Trophoblast cell (in vitro differentiated cells and primary cell): ENCODE data around the gene CACNG4.

Experiments used
- DNase-seq, 2 donors: peaks; one replicate each; pipeline ENCODE4 v3.0.0-alpha.2; 2016
- H2AFZ ChIP-seq: 2 replicates; pipeline ENCODE4 v1.6.1; 2013; ENCODE audit warnings: low read length, moderate library complexity, mild to moderate bottlenecking; ENCODE audit not compliant: insufficient read depth, poor library complexity
- H2AK5ac ChIP-seq: 2 replicates; pipeline ENCODE4 v1.6.1; 2013; ENCODE audit warnings: mild to moderate bottlenecking, low read length
- H2BK120ac ChIP-seq: 2 replicates; pipeline ENCODE4 v1.6.1; 2013; ENCODE audit warnings: low read length, mild to moderate bottlenecking, moderate library complexity; ENCODE audit not compliant: insufficient read depth, poor library complexity
- H2BK12ac ChIP-seq: 2 replicates; pipeline ENCODE4 v1.6.1; 2013; ENCODE audit warnings: mild to moderate bottlenecking, low read length, moderate library complexity
- H2BK5ac ChIP-seq: 2 replicates; pipeline ENCODE4 v1.6.1; 2013; ENCODE audit warnings: low read length, low read depth, moderate library complexity, mild to moderate bottlenecking; ENCODE audit not compliant: poor library complexity
- H3K14ac ChIP-seq: 2 replicates; pipeline ENCODE4 v1.6.1; 2013; ENCODE audit warnings: mild to moderate bottlenecking, low read length
- H3K18ac ChIP-seq: 2 replicates; pipeline ENCODE4 v1.6.1; 2013; ENCODE audit warnings: mild to moderate bottlenecking, low read length
- H3K23ac ChIP-seq: 2 replicates; pipeline ENCODE4 v1.6.1; 2013; ENCODE audit warnings: low read length
- H3K27ac ChIP-seq: 2 replicates; pipeline ENCODE4 v1.5.1; 2013; ENCODE audit warnings: low read depth, mild to moderate bottlenecking, inconsistent platforms, low read length, moderate library complexity
- H3K27me3 ChIP-seq: 2 replicates; pipeline ENCODE4 v1.6.1; 2013; ENCODE audit warnings: inconsistent platforms, mild to moderate bottlenecking, low read length, moderate library complexity; ENCODE audit not compliant: insufficient read depth
- H3K36me3 ChIP-seq, 2 experiments: 1 replicate in 1 of 2; 2 replicates in 1 of 2; pipeline ENCODE4 v1.6.1; 2013; ENCODE audit warnings: low read length in 2 of 2, mild to moderate bottlenecking in 2 of 2, moderate library complexity in 1 of 2; ENCODE audit not compliant: insufficient read depth in 2 of 2, control insufficient read depth in 1 of 2
- H3K4ac ChIP-seq: 2 replicates; pipeline ENCODE4 v1.6.1; 2013; ENCODE audit warnings: low read depth, mild to moderate bottlenecking, low read length, moderate library complexity
- H3K4me1 ChIP-seq, 2 experiments: 1 replicate in 1 of 2; 2 replicates in 1 of 2; pipeline ENCODE4 v1.6.1; 2013; ENCODE audit warnings: low read length in 2 of 2, mild to moderate bottlenecking in 2 of 2, moderate library complexity in 1 of 2; ENCODE audit not compliant: insufficient read depth in 2 of 2, control insufficient read depth in 1 of 2
- H3K4me2 ChIP-seq: 2 replicates; pipeline ENCODE4 v1.6.1; 2013; ENCODE audit warnings: inconsistent platforms, mild to moderate bottlenecking, low read length, moderate library complexity
- H3K4me3 ChIP-seq: 2 replicates; pipeline ENCODE4 v1.5.1; 2013; ENCODE audit warnings: mild to moderate bottlenecking, low read depth, low read length, inconsistent platforms
- H3K79me1 ChIP-seq: one replicate; pipeline ENCODE4 v1.6.1; 2013; ENCODE audit warnings: low read length
- H3K79me2 ChIP-seq: 2 replicates; pipeline ENCODE4 v1.6.1; 2013; ENCODE audit warnings: low read length, mild to moderate bottlenecking; ENCODE audit not compliant: control insufficient read depth, insufficient read depth, poor library complexity
- H3K9ac ChIP-seq: 2 replicates; pipeline ENCODE4 v1.6.1; 2013; ENCODE audit warnings: mild to moderate bottlenecking, low read length
- H3K9me3 ChIP-seq: 2 replicates; pipeline ENCODE4 v1.6.1; 2013; ENCODE audit warnings: low read depth, mild to moderate bottlenecking, control low read depth, inconsistent platforms, low read length; ENCODE audit not compliant: insufficient read depth
- H4K12ac ChIP-seq: 2 replicates; pipeline ENCODE4 v1.6.1; 2013; ENCODE audit warnings: low read depth, mild to moderate bottlenecking, low read length, moderate library complexity
- H4K8ac ChIP-seq: 2 replicates; pipeline ENCODE4 v1.6.1; 2013; ENCODE audit warnings: low read depth, mild to moderate bottlenecking, low read length, moderate library complexity
- H4K91ac ChIP-seq: one replicate; pipeline ENCODE4 v1.6.1; 2013; ENCODE audit warnings: low read depth, mild to moderate bottlenecking, low read length, moderate library complexity
- WGBS: extraction: QIAGEN DNeasy Blood & Tissue Kit; methylation state at CpG from one replicate; pipeline ENCODE4 v1.1.7; 2013; ENCODE audit warnings: missing lambda C conversion rate; ENCODE audit not compliant: insufficient read length, insufficient coverage; ENCODE audit errors: extremely low coverage; 5-methylcytosine and 5-hydroxymethylcytosine counted together

Gene CACNG4

GRCh38 chr17:67030641-67031040 lies 66.1 kb downstream of the CACNG4 start:
- no peak overlapping the region for H3K14ac ChIP-seq
- no peak for DNase-seq
- no peaks in the 10 kb centered on the region for H3K27me3 ChIP-seq
- H4K91ac ChIP-seq, result no peak overlapping the region
- H3K4me1 ChIP-seq, result peaks cover 0 to 4% of the 10 kb centered on the region in 2 experiments
- no peak overlapping the region for H3K18ac ChIP-seq
- no peak overlapping the region for H2BK120ac ChIP-seq
- no CpG with 5 or more reads among the region's 21 CpGs for WGBS
- no peak overlapping the region for H3K23ac ChIP-seq
- H3K4me2 ChIP-seq, result no peak overlapping the region
- no peak overlapping the region for H3K27ac ChIP-seq
- peaks cover 9 to 15% of the 10 kb centered on the region in 2 experiments for H3K36me3 ChIP-seq
- H3K9ac ChIP-seq, result no peak overlapping the region
- no peaks in the 10 kb centered on the region for H3K79me2 ChIP-seq
- no peaks in the 10 kb centered on the region for H3K79me1 ChIP-seq
- H2BK12ac ChIP-seq, result no peak overlapping the region
- H3K4ac ChIP-seq, result no peak overlapping the region
- H2BK5ac ChIP-seq, result no peak overlapping the region
- H4K12ac ChIP-seq, result no peak overlapping the region
- H3K4me3 ChIP-seq, result no peak overlapping the region
- H4K8ac ChIP-seq, result no peak overlapping the region
- H2AFZ ChIP-seq, result no peak overlapping the region
- no peak overlapping the region for H2AK5ac ChIP-seq
- peaks cover 3% of the 10 kb centered on the region for H3K9me3 ChIP-seq

GRCh38 chr17:67032382-67032781 lies 67.9 kb downstream of the CACNG4 start:
- Histone ChIP-seq H2BK120ac (no peak overlapping the region), H2BK5ac (no peak overlapping the region), H3K4me2 (no peak overlapping the region), H4K12ac (no peak overlapping the region), H2AK5ac (no peak overlapping the region), H3K14ac (no peak overlapping the region), H3K23ac (no peak overlapping the region), H4K8ac (no peak overlapping the region), H3K27me3 (no peaks in the 10 kb centered on the region), H3K79me1 (no peaks in the 10 kb centered on the region), H2AFZ (no peak overlapping the region), H3K18ac (no peak overlapping the region), H3K4ac (no peak overlapping the region), H4K91ac (no peak overlapping the region), H3K4me3 (no peak overlapping the region), H3K9ac (no peak overlapping the region), H3K79me2 (no peaks in the 10 kb centered on the region), H2BK12ac (no peak overlapping the region), H3K9me3 (peaks cover 3% of the 10 kb centered on the region), H3K27ac (no peak overlapping the region), H3K36me3 (peaks cover 5 to 6% of the 10 kb centered on the region in 2 experiments), H3K4me1 (no peaks in the 10 kb centered on the region)
- no CpG with 5 or more reads among the region's 14 CpGs for WGBS
- DNase-seq, result no peak

- no peak overlapping the region for H3K27ac ChIP-seq
- no peak overlapping the region for H2BK12ac ChIP-seq
- no peak overlapping the region for H2AK5ac ChIP-seq
- H3K27me3 ChIP-seq, result no peaks in the 10 kb centered on the region
- no peak overlapping the region for H4K91ac ChIP-seq
- no peak overlapping the region for H2BK5ac ChIP-seq
- H3K36me3 ChIP-seq, result peaks cover 5 to 6% of the 10 kb centered on the region in 2 experiments
- no peaks in the 10 kb centered on the region for H3K79me2 ChIP-seq
- H3K4ac ChIP-seq, result no peak overlapping the region
- no peak overlapping the region for H2AFZ ChIP-seq
- no peak overlapping the region for H3K4me3 ChIP-seq
- no peak overlapping the region for H3K23ac ChIP-seq
- no peak overlapping the region for H2BK120ac ChIP-seq
- no peak overlapping the region for H3K9ac ChIP-seq
- H3K14ac ChIP-seq, result no peak overlapping the region
- H4K8ac ChIP-seq, result no peak overlapping the region
- H3K4me1 ChIP-seq, result no peaks in the 10 kb centered on the region
- no peak overlapping the region for H3K18ac ChIP-seq
- DNase-seq, result no peak
- no CpG with 5 or more reads among the region's 13 CpGs for WGBS
- H3K9me3 ChIP-seq, result peaks cover 3% of the 10 kb centered on the region
- no peaks in the 10 kb centered on the region for H3K79me1 ChIP-seq
- H3K4me2 ChIP-seq, result no peak overlapping the region
- H4K12ac ChIP-seq, result no peak overlapping the region
These were observed 68.5 kb downstream of the CACNG4 start for GRCh38 chr17:67032985-67033384.

- H2BK5ac ChIP-seq, result no peak overlapping the region
- H3K14ac ChIP-seq, result no peak overlapping the region
- H3K27me3 ChIP-seq, result no peaks in the 10 kb centered on the region
- no peak overlapping the region for H4K12ac ChIP-seq
- no peak overlapping the region for H2BK120ac ChIP-seq
- no peak overlapping the region for H3K4ac ChIP-seq
- H3K9ac ChIP-seq, result no peak overlapping the region
- H2AFZ ChIP-seq, result no peak overlapping the region
- H3K36me3 ChIP-seq, result peaks cover 5 to 6% of the 10 kb centered on the region in 2 experiments
- no CpG with 5 or more reads among the region's 9 CpGs for WGBS
- H2BK12ac ChIP-seq, result no peak overlapping the region
- H4K8ac ChIP-seq, result no peak overlapping the region
- no peak for DNase-seq
- H3K27ac ChIP-seq, result no peak overlapping the region
- H3K9me3 ChIP-seq, result peaks cover 3% of the 10 kb centered on the region
- H3K79me1 ChIP-seq, result no peaks in the 10 kb centered on the region
- no peak overlapping the region for H3K4me2 ChIP-seq
- no peak overlapping the region for H2AK5ac ChIP-seq
- peaks cover 0 to 3% of the 10 kb centered on the region in 2 experiments for H3K4me1 ChIP-seq
- H3K4me3 ChIP-seq, result no peak overlapping the region
- H3K79me2 ChIP-seq, result no peaks in the 10 kb centered on the region
- no peak overlapping the region for H3K18ac ChIP-seq
- no peak overlapping the region for H3K23ac ChIP-seq
- no peak overlapping the region for H4K91ac ChIP-seq
These were observed 69.1 kb downstream of the CACNG4 start for GRCh38 chr17:67033613-67034012.
